K562 (cell line): ENCODE data around the gene PLPP1. TPM values are rescaled to one million over a fixed set of nuclear protein-coding genes. Genes with fewer than 3 reads are reported as not detected.

Source experiments
- ATAC-seq: fragments of 200-7000 bp; cut with Tn5 transposase; 3 replicates; pipeline ENCODE4 v1.9.1; 2020; ENCODE audit warnings: moderate library complexity
- BruUV-seq: library from RNA; stranded (reverse); fragments of 400-500 nt; replicated peaks from 2 replicates; lab custom pipeline; 2021; lab: Mats Ljungman, UMichigan
- CTCF ChIA-PET: fragments of 300-600 bp; formaldehyde crosslinking; extraction: SDS; loops from one replicate; lab custom pipeline; 2021; ENCODE audit warnings: low intra/inter-chr PET ratio; lab: Yijun Ruan, JAX
- POLR2A ChIA-PET: fragments of 300-600, 350-650 bp; sonication (Branson Sonifier 250); formaldehyde crosslinking; extraction: SDS; loops from one replicate; lab custom pipeline; 2021; ENCODE audit warnings: antibody characterized with exemption, inconsistent platforms; lab: Yijun Ruan, JAX
- DNase-seq, 4 experiments: peaks; one replicate each; pipeline versions ENCODE4 v3.0.0 to v3.0.0-alpha.2; 2011 to 2018; ENCODE audit warnings: low spot score in 3 of 4, mixed read lengths in 3 of 4; ENCODE audit errors: extremely low read depth in 1 of 4
- FAIRE-seq: peaks from 2 replicates; lab custom pipeline; 2011; peaks lifted over from hg19 to GRCh38; lab: Jason Lieb, UNC
- H2AFZ ChIP-seq: 2 replicates; pipeline ENCODE4 v1.6.0; 2011; ENCODE audit warnings: low read depth, low read length, control low read depth, inconsistent platforms
- H3K27ac ChIP-seq: fragments of 200-600 bp; 3 replicates; pipeline ENCODE4 v1.8.0; 2011; ENCODE audit warnings: low read depth, mild to moderate bottlenecking, control low read depth, inconsistent platforms, low read length, moderate library complexity, mixed read lengths; ENCODE audit errors: extremely low read depth
- H3K27me3 ChIP-seq, 2 experiments: fragments of 300-600 bp in 1 of 2; 2 replicates in 1 of 2; 3 replicates in 1 of 2; pipeline versions ENCODE4 v1.6.0 to v1.8.0; 2011; ENCODE audit warnings: inconsistent platforms in 2 of 2, low read length in 2 of 2, mild to moderate bottlenecking in 1 of 2, mixed read lengths in 1 of 2, moderate library complexity in 1 of 2; ENCODE audit not compliant: control insufficient read depth in 2 of 2, insufficient read depth in 2 of 2
- H3K36me3 ChIP-seq: fragments of 300-600 bp; 3 replicates; pipeline ENCODE4 v1.8.0; 2011; ENCODE audit warnings: mild to moderate bottlenecking, low read length, inconsistent platforms; ENCODE audit not compliant: control insufficient read depth, insufficient read depth
- H3K4me1 ChIP-seq, 2 experiments: fragments of 200-600 bp in 1 of 2; replicated peaks in 1 of 2; 2 replicates in 1 of 2; 3 replicates in 1 of 2; pipeline versions ENCODE4 v1.5.1 to v1.8.0; 2011; ENCODE audit warnings: inconsistent platforms in 2 of 2, low read length in 2 of 2, mild to moderate bottlenecking in 1 of 2, mixed read lengths in 1 of 2, moderate library complexity in 1 of 2; ENCODE audit not compliant: control insufficient read depth in 2 of 2, insufficient read depth in 2 of 2
- H3K4me2 ChIP-seq: 2 replicates; pipeline ENCODE4 v1.6.1; 2011; ENCODE audit warnings: low read length, control low read depth, inconsistent platforms, mixed read lengths; ENCODE audit not compliant: insufficient read depth
- H3K4me3 ChIP-seq: fragments of 200-600 bp; sonication (generic), shearing (Covaris generic); 2 replicates; pipeline ENCODE4 v1.5.1; 2016; ENCODE audit warnings: control low read depth, inconsistent platforms
- H3K79me2 ChIP-seq: fragments of 200-600 bp; 3 replicates; pipeline ENCODE4 v1.8.0; 2011; ENCODE audit warnings: low read length, inconsistent platforms; ENCODE audit not compliant: control insufficient read depth, insufficient read depth
- H3K9ac ChIP-seq, 2 experiments: 2 replicates each; pipeline versions ENCODE4 v1.6.0 to v1.6.1; 2011; ENCODE audit warnings: low read depth in 2 of 2, low read length in 2 of 2, control low read depth in 1 of 2, inconsistent platforms in 1 of 2, mild to moderate bottlenecking in 1 of 2, mixed read lengths in 1 of 2; ENCODE audit not compliant: insufficient read depth in 1 of 2
- H3K9me1 ChIP-seq: one replicate; pipeline ENCODE4 v1.6.0; 2011; ENCODE audit warnings: inconsistent platforms, mild to moderate bottlenecking, low read length, moderate library complexity; ENCODE audit not compliant: control insufficient read depth, insufficient read depth
- H3K9me3 ChIP-seq: replicated peaks from 2 replicates; pipeline ENCODE4 v1.5.1; 2011; ENCODE audit warnings: low read depth, low read length, inconsistent platforms; ENCODE audit not compliant: control insufficient read depth, insufficient read depth
- H4K20me1 ChIP-seq: replicated peaks from 2 replicates; pipeline ENCODE4 v1.6.1; 2011; ENCODE audit warnings: low read length, inconsistent platforms, mixed read lengths; ENCODE audit not compliant: control insufficient read depth, insufficient read depth
- ATF4 ChIP-seq: fragments of 450-650 bp; formaldehyde crosslinking; IDR thresholded peaks from 2 replicates; pipeline ENCODE4 v1.4.0; 2022; ENCODE audit warnings: mild to moderate bottlenecking, moderate library complexity
- CBX8 ChIP-seq: fragments of 200-600 bp; sonication (generic); IDR thresholded peaks from 2 replicates; pipeline ENCODE4 v1.6.1; 2012; ENCODE audit warnings: borderline replicate concordance, mixed run types, low read depth, mild to moderate bottlenecking, moderate library complexity, mixed read lengths, low read length, control low read depth, inconsistent platforms; ENCODE audit not compliant: poor library complexity, severe bottlenecking; ENCODE audit errors: extremely low read depth
- CEBPB ChIP-seq: fragments of 450-650 bp; IDR thresholded peaks from 2 replicates; pipeline ENCODE4 v1.6.1; 2016; ENCODE audit warnings: missing genetic modification characterization, missing compliant biosample characterization
- EGR1 ChIP-seq: fragments of 450-650 bp; conservative IDR thresholded peaks from 2 replicates; pipeline ENCODE4 v1.6.1; 2017; ENCODE audit warnings: mild to moderate bottlenecking
- FOS ChIP-seq: IDR thresholded peaks from 3 replicates; pipeline ENCODE4 v1.6.1; 2011; ENCODE audit not compliant: insufficient read length; ENCODE audit errors: extremely low read depth
- HCFC1 ChIP-seq: IDR thresholded peaks from 2 replicates; pipeline ENCODE4 v1.6.1; 2012; ENCODE audit warnings: low read depth, low read length, improper control_type of control experiment
- MCM7 ChIP-seq, 2 experiments: fragments of 450-650 bp; IDR thresholded peaks; 2 replicates each; pipeline ENCODE4 v1.6.1; 2016 to 2018
- MTA2 ChIP-seq: fragments of 450-650 bp; IDR thresholded peaks from 2 replicates; pipeline ENCODE4 v1.6.1; 2016; ENCODE audit warnings: low read depth
- NCOA4 ChIP-seq: fragments of 450-650 bp; IDR thresholded peaks from 2 replicates; pipeline ENCODE4 v1.6.1; 2018; ENCODE audit warnings: mild to moderate bottlenecking; ENCODE audit not compliant: partially characterized antibody
- POLR3A ChIP-seq: IDR thresholded peaks from 2 replicates; pipeline ENCODE4 v1.6.1; 2011; ENCODE audit warnings: borderline replicate concordance, mild to moderate bottlenecking, moderate library complexity; ENCODE audit not compliant: insufficient read length, insufficient read depth; ENCODE audit errors: extremely low read depth
- RCOR1 ChIP-seq, 2 experiments: IDR thresholded peaks; 2 replicates each; pipeline ENCODE4 v1.6.1; 2012; ENCODE audit warnings: low read depth in 2 of 2, low read length in 2 of 2, borderline replicate concordance in 1 of 2, improper control_type of control experiment in 1 of 2
- SUPT5H ChIP-seq: fragments of 450-650 bp; IDR thresholded peaks from 2 replicates; pipeline ENCODE4 v1.6.1; 2016
- ZNF766 ChIP-seq: fragments of 200-800 bp; sonication (Bioruptor generic); conservative IDR thresholded peaks from 2 replicates; pipeline ENCODE4 v1.6.1; 2016; ENCODE audit warnings: missing genetic modification characterization, missing compliant biosample characterization
- ZNF778 ChIP-seq: fragments of 450-650 bp; formaldehyde crosslinking; IDR thresholded peaks from 2 replicates; pipeline ENCODE4 v1.4.0; 2020; ENCODE audit warnings: mild to moderate bottlenecking, moderate library complexity
- WGBS: fragments of 100-300 bp; shearing (Covaris generic); methylation state at CpG from one replicate; pipeline ENCODE4 v1.1.6; 2016; ENCODE audit warnings: low coverage, mixed read lengths; ENCODE audit not compliant: insufficient coverage; ENCODE audit errors: missing lambda C conversion rate; 5-methylcytosine and 5-hydroxymethylcytosine counted together
- in situ Hi-C: fragments of 300-500 bp; cut with MboI; formaldehyde crosslinking; loops from 4 replicates; pipeline ENCODE4 v1.15.0; 2018; ENCODE audit warnings: inconsistent platforms, mixed read lengths
- intact Hi-C: fragments of 100-400 bp; cut with micrococcal nuclease; formaldehyde crosslinking; loops from 2 replicates; pipeline ENCODE4 v1.14.2; 2022
- polyA plus RNA-seq, 8 experiments: library from polyadenylated mRNA; depleted of rRNA in 4 of 8; stranded (reverse) in 5 of 8; unstranded in 3 of 8; fragments of >200 nt; fragmentation: Nextera tagmentation in 2 of 8; fragmentation: Illumina TruSeq in 1 of 8; extraction: Ambion mirVana in 2 of 8; extraction: Trizol in 1 of 8; gene quantifications; 2 replicates each; pipeline versions ENCODE4 v1.2.1 to v1.2.3, GENCODE V29; 2011 to 2014; ENCODE audit warnings: inconsistent platforms in 1 of 8, missing spikeins in 1 of 8
- total RNA-seq, 7 experiments: library from RNA; depleted of rRNA in 6 of 7; stranded (reverse); fragments of >200 nt in 6 of 7; fragmentation: Illumina TruSeq in 2 of 7; extraction: Trizol in 2 of 7; gene quantifications; 2 replicates each; pipeline versions ENCODE4 v1.2.1 to v1.2.3, GENCODE V29; 2011 to 2021; ENCODE audit warnings: low replicate concordance in 1 of 7
- TF ChIP-seq, protein P1 (sequence below): fragments of 250-450 bp; sonication (Bioruptor Pico); IDR thresholded peaks from 2 replicates; pipeline ENCODE4 v1.9.0; 2021; ENCODE audit warnings: mild to moderate bottlenecking, inconsistent platforms
- TF ChIP-seq, protein P2 (sequence below): IDR thresholded peaks from 2 replicates; pipeline ENCODE4 v1.6.1; 2011; ENCODE audit not compliant: insufficient read length; ENCODE audit errors: extremely low read depth

Gene PLPP1
- total and polyA plus RNA-seq, 9 of the 15 experiments (the other 6 are each of a cell fraction or from before 2014, with no cell fraction given): 0.04 to 0.24 (median 0.04) TPM; not detected in 6

GRCh38 chr5:55484531-55484930, 50.2 kb downstream of the PLPP1 start:
- FAIRE-seq (no peak), ATAC-seq (no peak)

More at GRCh38 chr5:55484531-55484930, 50.2 kb downstream of the PLPP1 start:
- Histone ChIP-seq H3K4me1 (no peaks in the 10 kb centered on the region), H3K27me3 (0 out of 5 replicates have a peak, but pooled peaks cover 0 to 2% of the 10 kb centered on the region in 2 experiments), H3K36me3 (no peaks in the 10 kb centered on the region), H2AFZ (no peak overlapping the region), H4K20me1 (no peaks in the 10 kb centered on the region), H3K9ac (no peak overlapping the region), H3K4me3 (no peak overlapping the region), H3K9me1 (no peaks in the 10 kb centered on the region), H3K27ac (no peak overlapping the region), H3K4me2 (no peak overlapping the region), H3K9me3 (no peaks in the 10 kb centered on the region), H3K79me2 (no peaks in the 10 kb centered on the region)
- in situ Hi-C loops: no loop called here
- no peak for TF ChIP-seq CBX8
- TF ChIP-seq HCFC1: no peak
- TF ChIP-seq NCOA4: no peak
- TF ChIP-seq, protein P1, sequence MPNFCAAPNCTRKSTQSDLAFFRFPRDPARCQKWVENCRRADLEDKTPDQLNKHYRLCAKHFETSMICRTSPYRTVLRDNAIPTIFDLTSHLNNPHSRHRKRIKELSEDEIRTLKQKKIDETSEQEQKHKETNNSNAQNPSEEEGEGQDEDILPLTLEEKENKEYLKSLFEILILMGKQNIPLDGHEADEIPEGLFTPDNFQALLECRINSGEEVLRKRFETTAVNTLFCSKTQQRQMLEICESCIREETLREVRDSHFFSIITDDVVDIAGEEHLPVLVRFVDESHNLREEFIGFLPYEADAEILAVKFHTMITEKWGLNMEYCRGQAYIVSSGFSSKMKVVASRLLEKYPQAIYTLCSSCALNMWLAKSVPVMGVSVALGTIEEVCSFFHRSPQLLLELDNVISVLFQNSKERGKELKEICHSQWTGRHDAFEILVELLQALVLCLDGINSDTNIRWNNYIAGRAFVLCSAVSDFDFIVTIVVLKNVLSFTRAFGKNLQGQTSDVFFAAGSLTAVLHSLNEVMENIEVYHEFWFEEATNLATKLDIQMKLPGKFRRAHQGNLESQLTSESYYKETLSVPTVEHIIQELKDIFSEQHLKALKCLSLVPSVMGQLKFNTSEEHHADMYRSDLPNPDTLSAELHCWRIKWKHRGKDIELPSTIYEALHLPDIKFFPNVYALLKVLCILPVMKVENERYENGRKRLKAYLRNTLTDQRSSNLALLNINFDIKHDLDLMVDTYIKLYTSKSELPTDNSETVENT (CRISPR knock-in tag): no peak
- TF ChIP-seq EGR1: no peak
- TF ChIP-seq CEBPB (tag): no peak
- no peak for TF ChIP-seq RCOR1 (IDR thresholded peaks at IDR 0.05; ENCODE audit: borderline replicate concordance in 1 of 2, low read depth in 2 of 2, low read length in 2 of 2)
- TF ChIP-seq MCM7 (IDR thresholded peaks at IDR 0.05): no peak
- no peak for TF ChIP-seq MTA2
- TF ChIP-seq ZNF778 (CRISPR knock-in tag): no peak
- TF ChIP-seq SUPT5H: no peak
- no peak for TF ChIP-seq ATF4
- TF ChIP-seq FOS: no peak
- TF ChIP-seq POLR3A: no peak
- TF ChIP-seq, protein P2, sequence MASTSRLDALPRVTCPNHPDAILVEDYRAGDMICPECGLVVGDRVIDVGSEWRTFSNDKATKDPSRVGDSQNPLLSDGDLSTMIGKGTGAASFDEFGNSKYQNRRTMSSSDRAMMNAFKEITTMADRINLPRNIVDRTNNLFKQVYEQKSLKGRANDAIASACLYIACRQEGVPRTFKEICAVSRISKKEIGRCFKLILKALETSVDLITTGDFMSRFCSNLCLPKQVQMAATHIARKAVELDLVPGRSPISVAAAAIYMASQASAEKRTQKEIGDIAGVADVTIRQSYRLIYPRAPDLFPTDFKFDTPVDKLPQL: no peak
- no peak for TF ChIP-seq ZNF766 (CRISPR knock-in tag)
- BruUV-seq: no TSS peak
- CTCF ChIA-PET: no interaction called here
- POLR2A ChIA-PET: interaction anchor here (0.7 to 1.1 kb wide), 3 partner anchors 8 to 501 kb away, joined by 3 to 4 read pairs (median 3); no protein-coding TSS in a partner anchor
- intact Hi-C loops: no loop called here
- 7% methylated on average over 1 of the region's 1 CpG for WGBS
- no peak for DNase-seq
